Spleen (tissue), 11 donors: ENCODE measurements around the gene ALDH9A1. TPM values are rescaled to one million over a fixed set of nuclear protein-coding genes. Genes with fewer than 3 reads are reported as not detected.

Source experiments
- DNase-seq: peaks from one replicate; pipeline ENCODE4 v3.0.0-alpha.2; 2020
- H3K27ac ChIP-seq, 8 donors: fragments of 200-600 bp; sonication (generic) in 7 of 8; 1 replicate in 4 of 8; 2 replicates in 4 of 8; pipeline versions ENCODE4 v1.5.0 to v1.8.0; 2016 to 2021; ENCODE audit warnings: inconsistent platforms in 4 of 8, mild to moderate bottlenecking in 4 of 8, moderate library complexity in 1 of 8
- H3K27me3 ChIP-seq, 7 donors: fragments of 200-600 bp; sonication (generic) in 6 of 7; replicated peaks in 1 of 7; 1 replicate in 4 of 7; 2 replicates in 3 of 7; pipeline versions ENCODE4 v1.5.0 to v1.8.0; 2016 to 2021; ENCODE audit warnings: inconsistent platforms in 3 of 7, mild to moderate bottlenecking in 1 of 7
- H3K36me3 ChIP-seq, 6 donors: fragments of 200-600 bp; sonication (generic) in 5 of 6; 1 replicate in 4 of 6; 2 replicates in 2 of 6; pipeline versions ENCODE4 v1.5.0 to v1.8.0; 2016 to 2021; ENCODE audit warnings: inconsistent platforms in 2 of 6
- H3K4me1 ChIP-seq, 6 donors: fragments of 200-600 bp; sonication (generic) in 5 of 6; 1 replicate in 3 of 6; 2 replicates in 3 of 6; pipeline versions ENCODE4 v1.5.0 to v1.8.0; 2016 to 2021; ENCODE audit warnings: inconsistent platforms in 3 of 6
- H3K4me3 ChIP-seq, 8 donors: fragments of 200-600 bp; sonication (generic) in 7 of 8; 1 replicate in 4 of 8; 2 replicates in 4 of 8; pipeline versions ENCODE4 v1.5.0 to v1.8.0; 2016 to 2021; ENCODE audit warnings: inconsistent platforms in 4 of 8, mild to moderate bottlenecking in 4 of 8, moderate library complexity in 2 of 8
- H3K9me3 ChIP-seq, 8 donors: fragments of 200-600 bp; sonication (generic) in 7 of 8; 1 replicate in 4 of 8; 2 replicates in 4 of 8; pipeline versions ENCODE4 v1.5.0 to v1.8.0; 2016 to 2021; ENCODE audit warnings: inconsistent platforms in 4 of 8
- POLR2A ChIP-seq, 3 donors: fragments of 450-650 bp; IDR thresholded peaks; one replicate each; pipeline ENCODE4 v1.5.1; 2017; ENCODE audit warnings: antibody characterized with exemption in 3 of 3, mild to moderate bottlenecking in 1 of 3
- POLR2AphosphoS5 ChIP-seq, 3 donors: sonication (generic); formaldehyde crosslinking; IDR thresholded peaks; one replicate each; pipeline ENCODE4 v1.5.1; 2017; ENCODE audit warnings: antibody characterized with exemption in 3 of 3
- WGBS, 5 donors: extraction: QIAGEN DNeasy Blood & Tissue Kit in 3 of 5; methylation state at CpG; one replicate each; pipeline versions ENCODE4 v1.1.5 to v1.1.7; 2013 to 2018; 5-methylcytosine and 5-hydroxymethylcytosine counted together
- intact Hi-C: fragments of 100-400 bp; cut with DNase I; formaldehyde crosslinking; loops from one replicate; pipeline ENCODE4 v1.15.0; 2023; ENCODE audit warnings: low total_unique reads
- polyA plus RNA-seq, 3 donors: library from polyadenylated mRNA; stranded (reverse); fragments of 200-250 nt; gene quantifications; one replicate each; pipeline ENCODE4 v1.2.1, GENCODE V29; 2013
- total RNA-seq, 7 donors: library from RNA; depleted of rRNA in 3 of 7; stranded (reverse); fragments of >200 nt in 3 of 7; fragmentation: NEBNext Ultra II Directional in 4 of 7; extraction: Animal tissue kit (Norgen Biotek cat#: 25700) in 4 of 7; gene quantifications; one replicate each; pipeline versions ENCODE4 v1.1.0 to v1.2.1, GENCODE V29; 2016 to 2021
- TF ChIP-seq, protein P1 (sequence below), 11 experiments: fragments of 200-600 bp in 7 of 11; fragments of 450-650 bp in 4 of 11; sonication (generic) in 4 of 11; IDR thresholded peaks in 8 of 11; conservative IDR thresholded peaks in 3 of 11; 1 replicate in 7 of 11; 2 replicates in 4 of 11; pipeline versions ENCODE4 v1.4.0 to v1.8.0; 2016 to 2021; ENCODE audit warnings: antibody characterized with exemption in 11 of 11, inconsistent platforms in 4 of 11, mild to moderate bottlenecking in 1 of 11
- donor health status: healthy with polysubstance abuse.
- donor health status: DM: no; HTN: no; CAD: no; lungs with moderate emphysema.
- donor health status: DM: no; HTN: no; CAD: no.
- donor health status: Bipolar disorder and iron deficiency.
- donor health status: healthy.
- donor health status: DM: no; HTN: no; CAD: no.
- donor health status: DM: yes; HTN: yes; CAD: no.

Gene ALDH9A1
- total and polyA plus RNA-seq, 10 donors: 33.0 to 103 (median 58.8) TPM

DNA sequence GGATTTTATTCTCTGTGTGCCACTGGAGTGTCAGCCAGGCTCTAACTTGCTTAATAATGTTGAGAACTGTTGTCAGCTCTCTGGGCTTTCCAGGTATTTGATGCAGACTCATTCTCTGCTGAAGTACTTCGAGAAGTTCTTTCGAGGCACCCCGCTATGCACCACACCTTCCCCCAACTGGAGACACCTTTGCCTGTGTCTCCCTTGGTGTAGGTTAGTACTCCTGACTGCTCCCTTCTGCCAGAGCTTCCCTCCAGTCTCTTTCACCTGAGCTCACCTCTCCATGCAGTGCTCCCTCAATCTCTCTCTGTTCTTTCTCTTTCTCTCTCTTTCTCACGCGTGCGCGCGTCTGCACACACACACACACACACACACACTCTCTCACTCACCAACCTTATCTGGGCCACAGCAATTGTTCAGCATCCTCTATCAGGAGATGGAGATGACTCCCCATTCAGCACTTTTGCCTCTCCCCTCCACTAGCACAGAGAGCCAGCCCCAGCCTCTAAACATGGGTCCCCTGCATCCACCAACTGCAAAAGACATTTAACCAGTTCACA lies 81.3 kb downstream of the ALDH9A1 start:
- Histone ChIP-seq H3K27me3 (peaks cover 0 to 10% (median 0%) of the 10 kb centered on the region in 7 donors), H3K4me3 (no peak overlapping the region), H3K36me3 (no peaks in the 10 kb centered on the region), H3K27ac (no peak overlapping the region), H3K9me3 (peaks cover 0 to 22% (median 15%) of the 10 kb centered on the region in 8 donors), H3K4me1 (no peaks in the 10 kb centered on the region)
- DNase-seq: no peak
- no peak for TF ChIP-seq POLR2AphosphoS5 (IDR thresholded peaks at IDR 0.05)
- TF ChIP-seq, protein P1, sequence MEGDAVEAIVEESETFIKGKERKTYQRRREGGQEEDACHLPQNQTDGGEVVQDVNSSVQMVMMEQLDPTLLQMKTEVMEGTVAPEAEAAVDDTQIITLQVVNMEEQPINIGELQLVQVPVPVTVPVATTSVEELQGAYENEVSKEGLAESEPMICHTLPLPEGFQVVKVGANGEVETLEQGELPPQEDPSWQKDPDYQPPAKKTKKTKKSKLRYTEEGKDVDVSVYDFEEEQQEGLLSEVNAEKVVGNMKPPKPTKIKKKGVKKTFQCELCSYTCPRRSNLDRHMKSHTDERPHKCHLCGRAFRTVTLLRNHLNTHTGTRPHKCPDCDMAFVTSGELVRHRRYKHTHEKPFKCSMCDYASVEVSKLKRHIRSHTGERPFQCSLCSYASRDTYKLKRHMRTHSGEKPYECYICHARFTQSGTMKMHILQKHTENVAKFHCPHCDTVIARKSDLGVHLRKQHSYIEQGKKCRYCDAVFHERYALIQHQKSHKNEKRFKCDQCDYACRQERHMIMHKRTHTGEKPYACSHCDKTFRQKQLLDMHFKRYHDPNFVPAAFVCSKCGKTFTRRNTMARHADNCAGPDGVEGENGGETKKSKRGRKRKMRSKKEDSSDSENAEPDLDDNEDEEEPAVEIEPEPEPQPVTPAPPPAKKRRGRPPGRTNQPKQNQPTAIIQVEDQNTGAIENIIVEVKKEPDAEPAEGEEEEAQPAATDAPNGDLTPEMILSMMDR (IDR thresholded peaks at IDR 0.05 in 8 of 11, conservative IDR thresholded peaks at IDR 0.05 in 3 of 11): no peak
- WGBS, 5 donors: 90 to 94% (median 92%) methylated on average over 8 of the region's 8 CpGs
- intact Hi-C loops: no loop called here

DNA sequence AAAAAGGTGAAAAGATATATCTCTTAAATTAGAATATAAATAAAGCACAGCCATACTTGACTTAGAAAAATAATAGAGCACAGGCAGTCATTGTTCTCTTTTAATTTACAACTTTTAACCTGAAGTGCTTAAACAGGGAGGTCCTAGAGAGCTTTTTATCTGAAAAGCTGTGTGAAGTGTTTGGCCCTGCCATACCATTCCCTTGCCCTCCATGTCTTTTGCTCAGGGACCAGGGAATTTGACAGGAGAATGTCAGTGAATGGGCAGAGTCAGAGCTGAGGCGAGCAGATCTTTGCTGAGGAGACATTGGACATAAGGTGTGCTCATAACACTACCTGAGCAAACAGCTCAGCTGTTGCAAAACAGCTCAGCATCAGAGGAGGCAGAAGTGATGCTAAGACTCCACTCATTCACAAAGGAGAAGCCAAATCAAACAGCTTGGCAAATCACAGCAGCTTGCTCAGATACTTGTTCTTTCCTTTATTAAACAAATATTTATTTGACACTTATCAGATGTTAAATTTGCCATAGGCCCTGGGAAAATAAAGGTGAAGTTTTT lies 82.2 kb downstream of the ALDH9A1 start:
- Histone ChIP-seq H3K4me3 (no peak overlapping the region), H3K36me3 (no peaks in the 10 kb centered on the region), H3K9me3 (peaks cover 0 to 22% (median 15%) of the 10 kb centered on the region in 8 donors), H3K27me3 (peaks cover 0 to 16% (median 0%) of the 10 kb centered on the region in 7 donors), H3K27ac (no peak overlapping the region), H3K4me1 (no peaks in the 10 kb centered on the region)
- intact Hi-C loops: no loop called here
- TF ChIP-seq POLR2A (IDR thresholded peaks at IDR 0.05): no peak
- TF ChIP-seq, protein P1 (IDR thresholded peaks at IDR 0.05 in 8 of 11, conservative IDR thresholded peaks at IDR 0.05 in 3 of 11): no peak
- no peak for TF ChIP-seq POLR2AphosphoS5 (IDR thresholded peaks at IDR 0.05)
- WGBS, 5 donors: 70 to 94% (median 79%) methylated on average over 1 of the region's 1 CpG
- DNase-seq: no peak

Other genes with a start within 250 kb of the ALDH9A1 start
- not detected for gene LRRC52, start 154.6 kb downstream of the ALDH9A1 start, total RNA-seq
- not detected for gene LRRC52, start 154.6 kb downstream of the ALDH9A1 start, polyA plus RNA-seq
- gene MGST3, start 67.3 kb downstream of the ALDH9A1 start, total RNA-seq: 100 to 1,000 TPM in 1 of 7 donors, 10 to 100 TPM in 6; 47.8 to 109 (median 87.5) TPM
- 10 to 100 TPM; 64.5 to 78.6 (median 74.6) TPM for gene MGST3, start 67.3 kb downstream of the ALDH9A1 start, polyA plus RNA-seq
- gene TMCO1, start 70.3 kb upstream of the ALDH9A1 start, total RNA-seq: 10 to 100 TPM; 47.5 to 57.9 (median 53.5) TPM
- gene TMCO1, start 70.3 kb upstream of the ALDH9A1 start, polyA plus RNA-seq: 10 to 100 TPM; 23.3 to 45.9 (median 41.5) TPM
- gene UCK2, start 129.1 kb upstream of the ALDH9A1 start, total RNA-seq: 10 to 100 TPM; 15.3 to 18.3 (median 16.5) TPM
- 10 to 100 TPM in 2 of 3 donors, 1 to 10 TPM in 1; 9.8 to 10.5 (median 10.4) TPM for gene UCK2, start 129.1 kb upstream of the ALDH9A1 start, polyA plus RNA-seq